HG02623 (cell line): ENCODE data around the gene PEX14.
A peak's percentile ranks its signal among the peaks of the same experiment; 100 is the strongest.
"Not testable (repeated sequence)": the region's sequence is repeated elsewhere in the genome, so short reads cannot be mapped to it uniquely, and the experiment has no call there.

Source experiments
- ATAC-seq: cut with Tn5 transposase; IDR thresholded peaks from one replicate; pipeline ENCODE4 v1.9.1; 2021; ENCODE audit warnings: moderate library complexity; ENCODE audit not compliant: unreplicated experiment

Gene PEX14

GRCh38 chr1:10450156-10450814 is 24.5 kb upstream of the PEX14 start:
- no peak for ATAC-seq

GRCh38 chr1:10450836-10451235 is 23.9 kb upstream of the PEX14 start:
- no peak for ATAC-seq

GRCh38 chr1:10451287-10451686 is 23.5 kb upstream of the PEX14 start:
- no peak for ATAC-seq

- ATAC-seq: no peak
These were observed 18.7 kb upstream of the PEX14 start for GRCh38 chr1:10456048-10456447.

GRCh38 chr1:10456661-10457060 is 18.1 kb upstream of the PEX14 start:
- no peak for ATAC-seq

GRCh38 chr1:10457462-10457861 is 17.3 kb upstream of the PEX14 start:
- not testable (repeated sequence) for ATAC-seq

GRCh38 chr1:10457875-10458274 is 16.9 kb upstream of the PEX14 start:
- ATAC-seq: no peak

GRCh38 chr1:10459184-10459583 is 15.6 kb upstream of the PEX14 start:
- ATAC-seq: no peak

- ATAC-seq: no peak
These were observed 7.7 kb upstream of the PEX14 start for GRCh38 chr1:10467078-10467477.

GRCh38 chr1:10470043-10470442 is 4.7 kb upstream of the PEX14 start:
- no peak for ATAC-seq

- no peak for ATAC-seq
These were observed 3.1 kb upstream of the PEX14 start for GRCh38 chr1:10471411-10472219.

GRCh38 chr1:10472220-10473144 is 2.3 kb upstream of the PEX14 start, which contains the start of gene DFFA:
DFFA (minus strand) TSS chr1:10472529; CDS start chr1:10472458, 71 bp downstream.
- peak; percentile 70 for ATAC-seq

GRCh38 chr1:10473145-10473765 is 1.5 kb upstream of the PEX14 start:
- no peak for ATAC-seq

- not testable (repeated sequence) for ATAC-seq
These were observed 489 bp upstream of the PEX14 start for GRCh38 chr1:10474309-10474612.

GRCh38 chr1:10475510-10475909 is 760 bp downstream of the PEX14 start:
- no peak for ATAC-seq

- no peak for ATAC-seq
These were observed 4.5 kb downstream of the PEX14 start for GRCh38 chr1:10479296-10479695.

GRCh38 chr1:10480614-10481013 is 5.9 kb downstream of the PEX14 start:
- no peak for ATAC-seq

GRCh38 chr1:10484521-10484920 is 9.8 kb downstream of the PEX14 start:
- no peak for ATAC-seq

GRCh38 chr1:10489291-10490055 is 14.7 kb downstream of the PEX14 start:
- no peak for ATAC-seq

GRCh38 chr1:10490286-10490970 is 15.7 kb downstream of the PEX14 start:
- ATAC-seq: no peak
